HCT116 (cell line): ENCODE results near the gene CARD9. TPM values are rescaled to one million over a fixed set of nuclear protein-coding genes. Genes with fewer than 3 reads are reported as not detected.

Source experiments
- ATAC-seq: fragments of 200-7000 bp; cut with Tn5 transposase; 2 replicates; pipeline ENCODE4 v1.9.1; 2020; ENCODE audit warnings: mild to moderate bottlenecking, moderate library complexity
- BruUV-seq: library from RNA; stranded (reverse); fragments of 400-500 nt; replicated peaks from 2 replicates; lab custom pipeline; 2021; lab: Mats Ljungman, UMichigan
- CTCF ChIA-PET: fragments of 300-600 bp; sonication (Branson Sonifier 250); formaldehyde crosslinking; loops from one replicate; lab custom pipeline; 2021; ENCODE audit warnings: antibody characterized with exemption; lab: Charles Lee
- POLR2A ChIA-PET: fragments of 300-600, 350-600 bp; sonication (Branson Sonifier 250); formaldehyde crosslinking; loops from one replicate; lab custom pipeline; 2021; ENCODE audit warnings: antibody characterized with exemption; lab: Charles Lee
- RAD21 ChIA-PET, 2 experiments: fragments of 300-600 bp; sonication (Branson Sonifier 250); formaldehyde crosslinking; loops; one replicate each; lab custom pipeline; 2023; ENCODE audit warnings: low total read pairs in 2 of 2; ENCODE audit not compliant: uncharacterized antibody in 2 of 2, unreplicated experiment in 2 of 2, low non-redundant PET in 1 of 2; lab: Charles Lee
- DNase-seq: peaks from one replicate; pipeline ENCODE4 v3.0.0-alpha.2; 2010; ENCODE audit warnings: low read depth, low spot score
- H2AFZ ChIP-seq: fragments of 200-600 bp; shearing (Covaris generic), sonication (generic); 2 replicates; pipeline ENCODE4 v1.6.1; 2017; ENCODE audit warnings: low read depth, mixed run types, mixed read lengths, antibody characterized with exemption, low read length; ENCODE audit not compliant: poor library complexity, severe bottlenecking
- H3K27ac ChIP-seq: 2 replicates; pipeline ENCODE4 v1.5.1; 2012; ENCODE audit warnings: low read depth, low read length
- H3K27me3 ChIP-seq: fragments of 200-600 bp; sonication (generic); 2 replicates; pipeline ENCODE4 v1.6.1; 2016; ENCODE audit warnings: mixed run types, low read length, mixed read lengths; ENCODE audit not compliant: insufficient read depth
- H3K36me3 ChIP-seq, 2 experiments: fragments of 200-500 bp in 1 of 2; fragments of 200-600 bp in 1 of 2; sonication (Bioruptor generic) in 1 of 2; sonication (generic) in 1 of 2; 2 replicates each; pipeline versions ENCODE4 v1.5.1 to v1.6.1; 2014 to 2016; ENCODE audit warnings: low read length in 2 of 2, inconsistent platforms in 1 of 2, mixed read lengths in 1 of 2, mixed run types in 1 of 2; ENCODE audit not compliant: insufficient read depth in 2 of 2, control insufficient read depth in 1 of 2
- H3K4me1 ChIP-seq, 2 experiments: fragments of 200-600 bp in 1 of 2; sonication (generic) in 1 of 2; 2 replicates each; pipeline versions ENCODE4 v1.5.1 to v1.6.1; 2012 to 2017; ENCODE audit warnings: low read length in 2 of 2, inconsistent platforms in 1 of 2, mild to moderate bottlenecking in 1 of 2, mixed read lengths in 1 of 2, mixed run types in 1 of 2, moderate library complexity in 1 of 2; ENCODE audit not compliant: insufficient read depth in 2 of 2, control insufficient read depth in 1 of 2
- H3K4me2 ChIP-seq: fragments of 200-600 bp; sonication (generic); 2 replicates; pipeline ENCODE4 v1.6.1; 2017; ENCODE audit warnings: mixed run types, low read length, mixed read lengths
- H3K4me3 ChIP-seq, 2 experiments: fragments of 200-600 bp in 1 of 2; sonication (generic) in 1 of 2; replicated peaks in 1 of 2; 2 replicates each; pipeline ENCODE4 v1.5.1; 2011 to 2016; ENCODE audit warnings: low read length in 2 of 2, control low read depth in 1 of 2, low read depth in 1 of 2, mild to moderate bottlenecking in 1 of 2, mixed read lengths in 1 of 2, mixed run types in 1 of 2
- H3K79me2 ChIP-seq: fragments of 200-600 bp; sonication (generic); 2 replicates; pipeline ENCODE4 v1.6.1; 2017; ENCODE audit warnings: mild to moderate bottlenecking, mixed run types, low read length, moderate library complexity, mixed read lengths; ENCODE audit not compliant: insufficient read depth
- H3K9ac ChIP-seq: fragments of 200-600 bp; sonication (generic); 2 replicates; pipeline ENCODE4 v1.6.1; 2016; ENCODE audit warnings: low read length, mixed read lengths
- H3K9me2 ChIP-seq: fragments of 200-600 bp; sonication (generic), shearing (Covaris generic); 2 replicates; pipeline ENCODE4 v1.6.1; 2017; ENCODE audit warnings: mixed run types, mild to moderate bottlenecking, moderate library complexity; ENCODE audit not compliant: insufficient read depth
- H3K9me3 ChIP-seq, 2 experiments: fragments of 200-500 bp in 1 of 2; fragments of 200-600 bp in 1 of 2; sonication (Bioruptor generic) in 1 of 2; sonication (generic) in 1 of 2; 2 replicates each; pipeline ENCODE4 v1.6.1; 2014 to 2017; ENCODE audit warnings: low read length in 2 of 2, mixed read lengths in 2 of 2, inconsistent platforms in 1 of 2, low read depth in 1 of 2, mild to moderate bottlenecking in 1 of 2, mixed run types in 1 of 2, moderate library complexity in 1 of 2; ENCODE audit not compliant: control insufficient read depth in 1 of 2, insufficient read depth in 1 of 2
- H4K20me1 ChIP-seq: fragments of 200-600 bp; sonication (generic), shearing (Covaris generic); 2 replicates; pipeline ENCODE4 v1.6.1; 2017; ENCODE audit warnings: mixed run types, mild to moderate bottlenecking, moderate library complexity; ENCODE audit not compliant: insufficient read depth
- CBX3 ChIP-seq: IDR thresholded peaks from 2 replicates; pipeline ENCODE4 v1.6.1; 2012; ENCODE audit warnings: low read depth
- EGR1 ChIP-seq: IDR thresholded peaks from 2 replicates; pipeline ENCODE4 v1.6.1; 2012; ENCODE audit warnings: low read depth
- EZH2 ChIP-seq: fragments of 200-600 bp; sonication (generic); IDR thresholded peaks from 2 replicates; pipeline ENCODE4 v1.6.1; 2017; ENCODE audit warnings: antibody characterized with exemption, mixed run types
- EZH2phosphoT487 ChIP-seq: fragments of 200-600 bp; IDR thresholded peaks from 2 replicates; pipeline ENCODE4 v1.6.1; 2018; ENCODE audit warnings: antibody characterized with exemption, borderline replicate concordance
- FOSL1 ChIP-seq: IDR thresholded peaks from 2 replicates; pipeline ENCODE4 v1.6.1; 2012; ENCODE audit warnings: low read depth
- JUND ChIP-seq: IDR thresholded peaks from 2 replicates; pipeline ENCODE4 v1.6.1; 2012
- POLR2AphosphoS5 ChIP-seq: IDR thresholded peaks from 2 replicates; pipeline ENCODE4 v1.6.1; 2011; ENCODE audit warnings: mild to moderate bottlenecking, low read depth, low read length, moderate library complexity
- RAD21 ChIP-seq: IDR thresholded peaks from 2 replicates; pipeline ENCODE4 v1.6.1; 2012; ENCODE audit warnings: low read depth, mild to moderate bottlenecking
- SIN3A ChIP-seq: IDR thresholded peaks from 2 replicates; pipeline ENCODE4 v1.6.1; 2012; ENCODE audit warnings: low read depth
- SP1 ChIP-seq: IDR thresholded peaks from 2 replicates; pipeline ENCODE4 v1.6.1; 2012; ENCODE audit warnings: low read depth
- YY1 ChIP-seq: IDR thresholded peaks from 2 replicates; pipeline ENCODE4 v1.6.1; 2011; ENCODE audit warnings: low read length, low read depth, moderate library complexity, mild to moderate bottlenecking; ENCODE audit not compliant: insufficient replicate concordance; ENCODE audit errors: extremely low read depth
- ZFX ChIP-seq: fragments of 450-650 bp; IDR thresholded peaks from 2 replicates; pipeline ENCODE4 v1.6.1; 2017
- ZNF274 ChIP-seq: fragments of 200-500 bp; sonication (Bioruptor generic); IDR thresholded peaks from 2 replicates; pipeline ENCODE4 v1.6.1; 2014; ENCODE audit warnings: mild to moderate bottlenecking, low read depth, low read length, inconsistent platforms
- intact Hi-C: fragments of 100-400 bp; cut with micrococcal nuclease; formaldehyde crosslinking; loops from 2 replicates; pipeline ENCODE4 v1.10.0; 2022
- total RNA-seq: library from RNA; stranded (reverse); gene quantifications from one replicate; pipeline ENCODE4 v1.2.1, GENCODE V29; 2021; ENCODE audit not compliant: unreplicated experiment

Gene CARD9
- total RNA-seq, 1 experiment from 2014 or later, result 1.2 TPM

DNA sequence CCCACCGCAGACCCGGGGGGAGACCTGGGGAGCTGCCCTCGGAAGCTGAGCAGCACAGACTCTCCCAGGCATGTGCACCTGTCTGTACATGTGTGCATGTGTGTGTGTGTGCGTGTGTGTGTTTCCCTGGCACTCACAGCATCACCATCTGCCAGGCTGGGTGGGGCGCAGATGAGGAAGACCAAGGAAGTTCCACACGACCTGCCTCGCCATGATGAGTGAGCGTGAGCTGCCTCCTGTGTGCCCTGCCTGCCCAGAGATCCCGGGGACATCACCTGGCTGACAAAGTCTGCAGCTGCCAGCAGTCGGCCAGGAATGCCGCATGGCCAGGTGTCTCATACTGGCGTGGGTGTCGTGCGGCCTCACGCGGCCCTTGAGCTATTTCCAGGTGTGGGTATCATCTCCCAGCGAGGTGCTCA is 50.1 kb downstream of the CARD9 start:
- no peak for ATAC-seq
- ChIA-PET CTCF (interaction anchor here (1.6 to 1.8 kb wide), 2 partner anchors 12 to 23 kb away, joined by 5 to 8 read pairs; no protein-coding TSS in a partner anchor), RAD21 (no interaction called here), POLR2A (interaction anchor here (1.1 kb wide), 1 partner anchor 12 kb away, joined by 3 read pairs; no protein-coding TSS in a partner anchor)
- intact Hi-C loops, result no loop called here
- Histone ChIP-seq H2AFZ (no peak overlapping the region), H3K27ac (no peak overlapping the region), H3K9ac (no peak overlapping the region), H3K36me3 (no peaks in the 10 kb centered on the region), H3K27me3 (no peaks in the 10 kb centered on the region), H4K20me1 (no peaks in the 10 kb centered on the region), H3K9me3 (no peaks in the 10 kb centered on the region), H3K4me2 (no peak overlapping the region), H3K79me2 (peaks cover 5% of the 10 kb centered on the region; the same call in 1 of the 2 replicates), H3K9me2 (no peaks in the 10 kb centered on the region), H3K4me1 (peaks cover 3 to 34% of the 10 kb centered on the region in 2 experiments; a peak in 3 of 4 replicates), H3K4me3 (no peak overlapping the region)
- BruUV-seq, result no TSS peak
- no peak for TF ChIP-seq EZH2phosphoT487
- TF ChIP-seq ZFX, result no peak
- no peak for TF ChIP-seq YY1
- no peak for TF ChIP-seq EGR1
- TF ChIP-seq ZNF274, result no peak
- no peak for TF ChIP-seq JUND
- no peak for TF ChIP-seq RAD21
- TF ChIP-seq SP1, result no peak
- no peak for DNase-seq

DNA sequence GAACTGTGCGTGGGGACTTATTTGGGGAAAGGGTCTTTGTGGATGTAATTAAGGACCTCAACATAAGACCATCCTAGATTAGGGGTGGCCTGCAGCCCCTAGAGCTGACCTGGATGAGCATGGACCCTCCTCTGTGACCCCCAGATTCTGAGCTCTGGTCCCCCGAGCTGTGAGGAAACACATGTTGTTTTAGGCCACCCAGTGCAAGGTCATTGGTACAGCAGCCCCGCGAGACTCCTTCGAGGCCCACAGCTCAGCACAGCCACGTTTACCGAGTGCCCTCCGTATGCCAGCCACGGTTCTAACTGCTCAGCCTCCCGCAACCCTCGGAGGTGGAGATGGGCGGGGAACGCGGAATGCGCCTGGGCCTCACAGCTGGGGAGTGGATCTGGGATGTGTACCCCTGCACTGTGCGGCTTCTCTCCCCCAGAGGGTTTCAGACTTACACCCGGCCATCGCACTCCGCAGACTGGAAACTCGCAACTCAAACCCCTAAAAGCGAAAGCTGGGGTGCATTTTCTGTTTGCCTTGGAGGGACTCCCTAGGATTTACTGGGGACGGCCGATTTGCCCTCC is 50.6 kb downstream of the CARD9 start:
- Histone ChIP-seq H3K9me2 (no peaks in the 10 kb centered on the region), H4K20me1 (no peaks in the 10 kb centered on the region), H3K9me3 (no peaks in the 10 kb centered on the region), H3K27me3 (no peaks in the 10 kb centered on the region), H2AFZ (no peak overlapping the region), H3K4me1 (peaks cover 0 to 29% of the 10 kb centered on the region in 2 experiments; a peak in 3 of 4 replicates), H3K9ac (no peak overlapping the region), H3K36me3 (no peaks in the 10 kb centered on the region), H3K79me2 (no peaks in the 10 kb centered on the region), H3K27ac (no peak overlapping the region), H3K4me2 (no peak overlapping the region), H3K4me3 (no peak overlapping the region)
- TF ChIP-seq FOSL1 (no peak), ZFX (no peak), CBX3 (no peak), POLR2AphosphoS5 (no peak), EZH2 (no peak), SIN3A (no peak)
- CTCF ChIA-PET, result interaction anchor here (1.8 kb wide), 1 partner anchor 11 kb away, joined by 8 read pairs; no protein-coding TSS in a partner anchor
- no peak for ATAC-seq
- DNase-seq, result no peak
- RAD21 ChIA-PET, result no interaction called here
- intact Hi-C loops, result no loop called here
- BruUV-seq, result no TSS peak
- POLR2A ChIA-PET, result no interaction called here
